Subcutaneous adipose tissue (tissue), 4 donors: ENCODE measurements around the gene TNNT3. TPM values are rescaled to one million over a fixed set of nuclear protein-coding genes. Genes with fewer than 3 reads are reported as not detected.

Experiments
- total RNA-seq, 4 donors: library from RNA; depleted of rRNA; stranded (reverse); fragments of >200 nt; gene quantifications; one replicate each; pipeline ENCODE4 v1.1.0, GENCODE V29; 2016
- TF ChIP-seq, protein P1 (sequence below): fragments of 450-650 bp; IDR thresholded peaks from one replicate; pipeline ENCODE4 v1.5.1; 2016; ENCODE audit warnings: low read depth, mild to moderate bottlenecking, control low read depth, antibody characterized with exemption, moderate library complexity

TNNT3 gene
- total RNA-seq, 4 donors from 2014 or later = 7.7 to 29.0 (median 10.2) TPM

DNA sequence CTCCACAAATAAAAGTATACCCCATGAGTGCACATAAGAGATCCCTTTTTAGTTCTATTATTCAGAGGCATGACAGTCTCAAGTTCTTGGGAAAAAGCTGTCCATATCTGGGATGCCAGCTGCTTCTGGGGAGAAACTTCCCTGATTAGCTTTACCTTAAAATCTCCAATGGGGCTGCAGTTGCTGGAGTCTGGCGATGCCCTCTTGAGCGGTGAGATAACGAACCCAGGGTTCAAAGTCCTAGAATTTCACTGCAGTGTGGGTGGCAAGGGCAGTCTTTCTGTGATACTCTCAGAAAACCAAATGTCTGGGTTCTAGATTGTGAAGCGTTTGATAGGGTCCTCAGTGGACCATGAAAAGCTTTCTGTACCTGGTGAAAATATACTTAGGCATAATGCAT is 20.4 kb upstream of the TNNT3 start:
- TF ChIP-seq, protein P1, sequence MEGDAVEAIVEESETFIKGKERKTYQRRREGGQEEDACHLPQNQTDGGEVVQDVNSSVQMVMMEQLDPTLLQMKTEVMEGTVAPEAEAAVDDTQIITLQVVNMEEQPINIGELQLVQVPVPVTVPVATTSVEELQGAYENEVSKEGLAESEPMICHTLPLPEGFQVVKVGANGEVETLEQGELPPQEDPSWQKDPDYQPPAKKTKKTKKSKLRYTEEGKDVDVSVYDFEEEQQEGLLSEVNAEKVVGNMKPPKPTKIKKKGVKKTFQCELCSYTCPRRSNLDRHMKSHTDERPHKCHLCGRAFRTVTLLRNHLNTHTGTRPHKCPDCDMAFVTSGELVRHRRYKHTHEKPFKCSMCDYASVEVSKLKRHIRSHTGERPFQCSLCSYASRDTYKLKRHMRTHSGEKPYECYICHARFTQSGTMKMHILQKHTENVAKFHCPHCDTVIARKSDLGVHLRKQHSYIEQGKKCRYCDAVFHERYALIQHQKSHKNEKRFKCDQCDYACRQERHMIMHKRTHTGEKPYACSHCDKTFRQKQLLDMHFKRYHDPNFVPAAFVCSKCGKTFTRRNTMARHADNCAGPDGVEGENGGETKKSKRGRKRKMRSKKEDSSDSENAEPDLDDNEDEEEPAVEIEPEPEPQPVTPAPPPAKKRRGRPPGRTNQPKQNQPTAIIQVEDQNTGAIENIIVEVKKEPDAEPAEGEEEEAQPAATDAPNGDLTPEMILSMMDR = no peak

DNA sequence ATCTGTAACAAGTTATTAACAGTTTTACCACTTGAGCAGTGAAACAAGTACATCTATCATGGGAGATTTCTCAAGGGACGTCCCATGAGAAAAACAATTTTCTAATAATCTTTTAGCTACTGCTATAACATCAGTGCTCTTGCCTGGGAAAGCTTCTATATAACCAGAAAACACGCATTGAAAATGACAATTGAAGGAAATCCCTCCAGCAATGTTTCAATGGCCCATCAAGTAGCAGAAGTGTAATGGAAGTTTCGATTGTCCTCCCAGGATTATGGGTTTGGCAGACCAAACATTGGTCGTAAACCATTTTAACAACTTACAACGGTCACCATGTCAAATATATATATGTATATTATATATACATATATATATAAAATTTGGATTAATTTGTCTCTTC is 19.8 kb upstream of the TNNT3 start:
- TF ChIP-seq, protein P1 = no peak

DNA sequence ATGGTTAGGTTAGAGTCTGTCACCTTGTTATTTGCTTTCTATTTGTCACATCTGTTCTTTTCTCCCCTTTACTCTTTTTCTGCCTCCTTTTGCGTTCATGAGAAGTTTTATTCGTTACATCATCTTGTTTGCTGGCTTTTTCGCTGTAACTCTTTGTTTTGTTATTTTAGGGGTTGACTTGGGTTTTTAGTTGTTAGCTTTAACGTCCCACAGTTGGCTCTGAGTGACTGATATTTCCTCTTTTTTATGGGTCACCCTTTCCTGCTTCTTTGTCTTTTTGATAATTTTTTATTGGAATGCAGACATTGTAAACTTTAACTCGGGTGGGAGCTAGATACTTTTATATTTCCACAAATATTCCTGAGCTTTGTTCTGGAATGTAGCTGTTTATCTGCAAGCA is 13.3 kb upstream of the TNNT3 start:
- TF ChIP-seq, protein P1 = no peak

DNA sequence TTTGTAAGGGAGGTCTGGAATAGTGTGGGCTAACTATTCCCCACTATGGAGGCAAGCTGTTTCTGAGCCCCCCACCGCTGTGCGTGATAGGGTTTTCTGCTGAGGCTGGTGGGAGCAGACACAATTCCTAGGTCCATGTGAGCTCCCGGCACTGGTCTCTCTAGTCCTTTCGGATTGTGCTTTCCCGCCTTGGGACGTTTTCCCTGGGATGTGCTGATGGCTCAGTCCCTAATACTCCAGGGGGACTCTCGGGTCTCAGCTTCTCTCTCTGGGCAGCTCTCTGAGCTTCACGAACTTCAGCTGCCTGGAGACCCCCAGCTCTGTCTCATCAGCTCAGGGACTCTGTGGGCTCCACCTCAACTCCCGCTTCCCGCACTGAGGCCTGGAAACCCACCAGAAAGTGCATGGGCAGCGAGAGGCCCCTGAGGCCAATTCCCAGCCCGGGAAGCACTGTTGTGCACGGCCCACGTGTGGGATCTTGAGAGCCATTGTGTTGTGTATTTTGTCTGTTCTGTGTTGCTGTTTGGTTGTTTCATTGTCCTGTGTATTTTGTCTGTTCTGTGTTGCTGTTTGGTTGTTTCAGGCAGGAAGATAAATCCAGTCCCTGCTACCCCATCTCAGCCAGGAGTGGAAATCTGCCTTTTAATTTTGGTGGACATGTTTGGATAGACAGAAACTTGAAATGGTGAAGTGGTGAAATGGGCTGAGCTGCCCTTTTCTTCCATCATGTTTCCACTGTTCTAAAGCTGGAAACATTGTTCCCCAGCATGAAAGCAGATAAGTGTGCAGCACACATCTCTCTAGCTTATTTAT is 12.7 kb upstream of the TNNT3 start:
- TF ChIP-seq, protein P1 = no peak

DNA sequence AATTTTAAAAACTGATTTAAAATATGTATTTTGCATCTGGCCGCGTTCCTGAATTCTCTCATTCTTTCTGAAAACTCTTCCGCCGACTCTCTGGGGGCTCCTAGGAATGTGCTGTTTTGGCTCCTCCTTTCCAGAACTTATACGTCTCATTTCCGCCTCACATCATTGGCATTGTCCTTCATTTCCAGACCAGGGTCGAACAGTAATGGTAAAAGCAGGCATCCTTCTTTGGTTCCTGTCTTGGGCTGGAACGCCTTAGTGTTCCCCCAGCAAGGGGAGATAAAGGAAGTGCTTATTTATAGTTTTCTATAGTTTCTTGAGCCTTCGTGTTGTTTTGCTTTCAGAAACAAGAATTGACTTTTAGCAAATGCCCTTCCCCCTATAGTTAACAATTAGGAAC is 10.9 kb upstream of the TNNT3 start:
- TF ChIP-seq, protein P1 = no peak

DNA sequence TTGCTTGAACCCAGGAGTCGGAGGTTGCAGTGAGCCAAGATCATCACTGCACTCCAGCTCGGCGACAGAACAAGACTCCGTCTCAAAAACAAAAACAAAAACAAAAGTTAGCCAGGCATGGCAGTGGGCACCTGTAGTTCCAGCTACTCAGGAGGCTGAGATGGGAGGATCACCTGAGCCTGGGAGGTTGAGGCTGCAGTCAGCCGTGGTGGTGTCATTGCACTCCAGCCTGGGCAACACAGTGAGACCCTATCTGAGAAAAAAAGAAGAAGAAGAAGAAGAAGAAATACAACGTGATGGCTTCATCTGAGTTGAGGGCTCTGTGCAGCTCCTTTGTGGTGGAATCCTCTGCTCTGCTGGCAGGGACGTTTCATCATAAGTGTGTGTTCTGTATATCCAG is 10.0 kb upstream of the TNNT3 start:
- TF ChIP-seq, protein P1 = no peak

DNA sequence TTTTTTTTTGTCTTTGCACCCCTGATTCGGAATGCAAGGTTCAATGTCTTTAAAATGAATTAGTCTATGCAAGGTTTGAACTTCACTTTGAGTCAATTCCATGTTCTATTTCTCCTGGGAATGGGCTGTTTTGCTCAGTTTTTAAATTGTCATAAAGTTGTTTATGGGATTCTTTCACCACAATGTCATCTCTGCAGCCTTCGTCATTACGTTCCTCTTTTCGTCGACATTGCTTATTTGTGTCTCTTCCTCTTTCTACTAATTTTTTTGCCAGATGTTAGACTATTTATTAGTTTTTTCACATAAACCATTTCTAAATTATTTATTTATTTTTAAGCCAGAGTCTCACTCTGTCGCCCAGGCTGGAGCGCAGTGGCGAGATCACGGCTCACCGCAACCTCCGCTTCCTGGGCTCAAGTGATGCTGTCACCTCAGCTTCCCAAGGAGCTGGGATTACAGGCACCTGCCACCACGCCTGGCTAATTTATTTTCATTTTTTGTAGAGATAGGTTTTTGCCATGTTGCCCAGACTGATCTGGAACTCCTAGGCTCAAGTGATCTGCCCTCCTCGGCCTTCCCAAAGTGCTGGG is 7.1 kb upstream of the TNNT3 start:
- TF ChIP-seq, protein P1 = no peak
